ENCODE results near the gene MAGI2. TPM values are rescaled to one million over a fixed set of nuclear protein-coding genes. Genes with fewer than 3 reads are reported as not detected.

The MAGI2 gene
- total RNA-seq, 1 donor from 2014 or later = 10.7 TPM

- Mint-ChIP-seq H3K27me3 (ENCODE audit: unreplicated experiment) (no peaks in the 10 kb centered on the region), H3K27ac (ENCODE audit: unreplicated experiment) (no peak overlapping the region)
Observed at GRCh38 chr7:78215199-78215598, 1238.3 kb downstream of the MAGI2 start.

GRCh38 chr7:78213402-78213801 is 1240.1 kb downstream of the MAGI2 start:
- peaks cover 4% of the 10 kb centered on the region for H3K9me3 Mint-ChIP-seq (ENCODE audit: unreplicated experiment)
- H3K27ac Mint-ChIP-seq (ENCODE audit: unreplicated experiment) = no peak overlapping the region
- no peaks in the 10 kb centered on the region for H3K4me1 Mint-ChIP-seq (ENCODE audit: unreplicated experiment)
- no peaks in the 10 kb centered on the region for H3K27me3 Mint-ChIP-seq (ENCODE audit: unreplicated experiment)
- TF ChIP-seq, protein P1, sequence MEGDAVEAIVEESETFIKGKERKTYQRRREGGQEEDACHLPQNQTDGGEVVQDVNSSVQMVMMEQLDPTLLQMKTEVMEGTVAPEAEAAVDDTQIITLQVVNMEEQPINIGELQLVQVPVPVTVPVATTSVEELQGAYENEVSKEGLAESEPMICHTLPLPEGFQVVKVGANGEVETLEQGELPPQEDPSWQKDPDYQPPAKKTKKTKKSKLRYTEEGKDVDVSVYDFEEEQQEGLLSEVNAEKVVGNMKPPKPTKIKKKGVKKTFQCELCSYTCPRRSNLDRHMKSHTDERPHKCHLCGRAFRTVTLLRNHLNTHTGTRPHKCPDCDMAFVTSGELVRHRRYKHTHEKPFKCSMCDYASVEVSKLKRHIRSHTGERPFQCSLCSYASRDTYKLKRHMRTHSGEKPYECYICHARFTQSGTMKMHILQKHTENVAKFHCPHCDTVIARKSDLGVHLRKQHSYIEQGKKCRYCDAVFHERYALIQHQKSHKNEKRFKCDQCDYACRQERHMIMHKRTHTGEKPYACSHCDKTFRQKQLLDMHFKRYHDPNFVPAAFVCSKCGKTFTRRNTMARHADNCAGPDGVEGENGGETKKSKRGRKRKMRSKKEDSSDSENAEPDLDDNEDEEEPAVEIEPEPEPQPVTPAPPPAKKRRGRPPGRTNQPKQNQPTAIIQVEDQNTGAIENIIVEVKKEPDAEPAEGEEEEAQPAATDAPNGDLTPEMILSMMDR (IDR thresholded peaks at IDR 0.05) = no peak
- H3K36me3 Mint-ChIP-seq (ENCODE audit: unreplicated experiment) = no peaks in the 10 kb centered on the region
- DNase-seq (ENCODE audit: extremely low spot score, unreplicated experiment) = no peak
- H3K4me3 Mint-ChIP-seq (ENCODE audit: unreplicated experiment) = no peak overlapping the region

More at GRCh38 chr7:78215199-78215598, 1238.3 kb downstream of the MAGI2 start:
- no peaks in the 10 kb centered on the region for H3K36me3 Mint-ChIP-seq (ENCODE audit: unreplicated experiment)
- H3K9me3 Mint-ChIP-seq (ENCODE audit: unreplicated experiment) = no peaks in the 10 kb centered on the region
- H3K4me1 Mint-ChIP-seq (ENCODE audit: unreplicated experiment) = no peaks in the 10 kb centered on the region
- no peak for DNase-seq (ENCODE audit: extremely low spot score, unreplicated experiment)
- H3K4me3 Mint-ChIP-seq (ENCODE audit: unreplicated experiment) = no peak overlapping the region
- TF ChIP-seq, protein P1 (IDR thresholded peaks at IDR 0.05) = no peak

GRCh38 chr7:78212476-78213060 is 1240.9 kb downstream of the MAGI2 start:
- Mint-ChIP-seq H3K4me1 (ENCODE audit: unreplicated experiment) (no peaks in the 10 kb centered on the region), H3K4me3 (ENCODE audit: unreplicated experiment) (no peak overlapping the region), H3K27ac (ENCODE audit: unreplicated experiment) (no peak overlapping the region), H3K9me3 (ENCODE audit: unreplicated experiment) (peaks cover 4% of the 10 kb centered on the region), H3K36me3 (ENCODE audit: unreplicated experiment) (no peaks in the 10 kb centered on the region), H3K27me3 (ENCODE audit: unreplicated experiment) (no peaks in the 10 kb centered on the region)
- TF ChIP-seq, protein P1 (IDR thresholded peaks at IDR 0.05) = no peak
- no peak for DNase-seq (ENCODE audit: extremely low spot score, unreplicated experiment)

DNA sequence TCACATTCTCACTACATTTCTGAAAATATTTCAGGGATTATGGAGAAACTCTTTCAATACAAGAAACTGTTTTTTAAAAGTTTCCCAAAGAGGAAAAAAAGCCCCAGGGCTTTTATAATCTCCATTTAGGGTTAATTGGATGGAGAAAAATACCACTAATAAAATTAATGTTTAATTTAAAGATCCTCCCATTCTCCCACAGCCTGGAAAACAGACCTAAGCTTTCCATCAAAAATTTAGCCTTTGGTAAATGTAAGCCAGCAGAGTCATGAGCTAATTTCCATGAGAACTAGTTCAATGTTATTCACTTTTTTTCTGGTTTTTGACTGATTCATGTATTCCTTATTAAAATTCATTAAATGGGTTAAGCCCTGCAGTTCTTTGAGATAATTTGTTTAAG is 1246.2 kb downstream of the MAGI2 start:
- TF ChIP-seq, protein P1 (IDR thresholded peaks at IDR 0.05) = no peak
- no peak overlapping the region for H3K27ac Mint-ChIP-seq (ENCODE audit: unreplicated experiment)
- H3K4me1 Mint-ChIP-seq (ENCODE audit: unreplicated experiment) = no peaks in the 10 kb centered on the region
- H3K36me3 Mint-ChIP-seq (ENCODE audit: unreplicated experiment) = no peaks in the 10 kb centered on the region
- H3K4me3 Mint-ChIP-seq (ENCODE audit: unreplicated experiment) = no peak overlapping the region
- H3K9me3 Mint-ChIP-seq (ENCODE audit: unreplicated experiment) = peaks cover 4% of the 10 kb centered on the region
- no peak for DNase-seq (ENCODE audit: extremely low spot score, unreplicated experiment)
- peaks cover 9% of the 10 kb centered on the region for H3K27me3 Mint-ChIP-seq (ENCODE audit: unreplicated experiment)

DNA sequence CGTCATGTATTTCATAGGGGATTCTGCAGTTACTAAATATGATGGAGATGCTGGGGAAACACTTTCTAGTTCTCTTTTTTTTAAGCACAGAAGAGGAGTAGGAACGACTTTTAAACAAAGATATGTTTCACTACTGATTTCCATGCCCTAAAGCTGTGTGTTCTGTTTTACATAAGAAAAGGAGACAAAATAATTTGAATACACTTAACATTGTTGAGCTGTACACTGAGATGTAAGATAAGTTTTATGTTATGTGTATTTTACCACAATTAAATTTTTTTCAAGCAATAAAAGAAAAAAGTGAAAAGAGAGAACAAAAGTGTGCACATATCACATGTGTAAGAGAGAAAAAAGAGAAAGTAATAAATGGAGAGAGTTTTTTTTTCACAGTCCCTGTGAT is 1246.7 kb downstream of the MAGI2 start:
- TF ChIP-seq, protein P1 (IDR thresholded peaks at IDR 0.05) = no peak
- H3K4me1 Mint-ChIP-seq (ENCODE audit: unreplicated experiment) = no peaks in the 10 kb centered on the region
- no peak overlapping the region for H3K27ac Mint-ChIP-seq (ENCODE audit: unreplicated experiment)
- H3K9me3 Mint-ChIP-seq (ENCODE audit: unreplicated experiment) = peaks cover 4% of the 10 kb centered on the region
- peaks cover 9% of the 10 kb centered on the region for H3K27me3 Mint-ChIP-seq (ENCODE audit: unreplicated experiment)
- no peaks in the 10 kb centered on the region for H3K36me3 Mint-ChIP-seq (ENCODE audit: unreplicated experiment)
- H3K4me3 Mint-ChIP-seq (ENCODE audit: unreplicated experiment) = no peak overlapping the region
- no peak for DNase-seq (ENCODE audit: extremely low spot score, unreplicated experiment)

Data from osteocyte (in vitro differentiated cells).